SK-N-SH (cell line): ENCODE data around the gene POU4F3. TPM values are rescaled to one million over a fixed set of nuclear protein-coding genes. Genes with fewer than 3 reads are reported as not detected.

Experiments used
- CTCF ChIA-PET: fragments of 300-600, 350-600 bp; formaldehyde crosslinking; extraction: SDS; loops from one replicate; lab custom pipeline; 2021; lab: Yijun Ruan, JAX
- POLR2A ChIA-PET: fragments of 350-600 bp; sonication (Branson Sonifier 250); formaldehyde crosslinking; extraction: SDS; loops from one replicate; lab custom pipeline; 2020; ENCODE audit warnings: antibody characterized with exemption, inconsistent platforms; lab: Yijun Ruan, JAX
- DNase-seq: peaks from one replicate; pipeline ENCODE4 v3.0.0; 2012
- H2AFZ ChIP-seq: fragments of 200-600 bp; sonication (generic); 2 replicates; pipeline ENCODE4 v1.8.1; 2016; ENCODE audit warnings: antibody characterized with exemption, mild to moderate bottlenecking, low read depth
- H3F3A ChIP-seq: fragments of 200-600 bp; sonication (generic); replicated peaks from 2 replicates; pipeline ENCODE3; 2016; ENCODE audit warnings: antibody characterized with exemption, mild to moderate bottlenecking; ENCODE audit not compliant: insufficient read depth
- H3K27ac ChIP-seq, 2 experiments: fragments of 200-500 bp in 1 of 2; fragments of 200-600 bp in 1 of 2; sonication (Bioruptor generic) in 1 of 2; sonication (generic), shearing (Covaris generic) in 1 of 2; 2 replicates each; pipeline versions ENCODE4 v1.5.1 to v1.6.1; 2014 to 2016; ENCODE audit warnings: low read depth in 2 of 2, inconsistent platforms in 1 of 2, low read length in 1 of 2, mild to moderate bottlenecking in 1 of 2, mixed read lengths in 1 of 2
- H3K27me3 ChIP-seq: fragments of 200-600 bp; sonication (generic), shearing (Covaris generic); 2 replicates; pipeline ENCODE4 v1.6.1; 2016; ENCODE audit warnings: mixed run types; ENCODE audit not compliant: insufficient read depth
- H3K36me3 ChIP-seq, 2 experiments: fragments of 200-500 bp in 1 of 2; fragments of 200-600 bp in 1 of 2; sonication (Bioruptor generic) in 1 of 2; sonication (generic) in 1 of 2; replicated peaks in 1 of 2; 2 replicates each; pipeline versions ENCODE3 to v1.5.1; 2014 to 2016; ENCODE audit warnings: low read length in 1 of 2, mild to moderate bottlenecking in 1 of 2; ENCODE audit not compliant: insufficient read depth in 2 of 2, control insufficient read depth in 1 of 2
- H3K4me1 ChIP-seq, 2 experiments: fragments of 200-500 bp in 1 of 2; fragments of 200-600 bp in 1 of 2; sonication (Bioruptor generic) in 1 of 2; sonication (generic), shearing (Covaris generic) in 1 of 2; 2 replicates each; pipeline versions ENCODE4 v1.5.1 to v1.6.1; 2014 to 2016; ENCODE audit warnings: low read depth in 1 of 2, low read length in 1 of 2, mixed run types in 1 of 2; ENCODE audit not compliant: insufficient read depth in 2 of 2, control insufficient read depth in 1 of 2
- H3K4me2 ChIP-seq: fragments of 200-600 bp; sonication (generic), shearing (Covaris generic); 2 replicates; pipeline ENCODE4 v1.6.1; 2017; ENCODE audit warnings: mixed run types
- H3K4me3 ChIP-seq, 2 experiments: fragments of 200-500 bp in 1 of 2; fragments of 200-600 bp in 1 of 2; sonication (Bioruptor generic) in 1 of 2; sonication (generic), shearing (Covaris generic) in 1 of 2; 2 replicates each; pipeline versions ENCODE4 v1.5.1 to v1.8.1; 2014 to 2016; ENCODE audit warnings: low read depth in 2 of 2, inconsistent platforms in 1 of 2, low read length in 1 of 2, mild to moderate bottlenecking in 1 of 2, mixed read lengths in 1 of 2, moderate library complexity in 1 of 2
- H3K79me2 ChIP-seq: fragments of 200-600 bp; sonication (generic); 2 replicates; pipeline ENCODE4 v1.8.1; 2017; ENCODE audit warnings: mild to moderate bottlenecking; ENCODE audit not compliant: insufficient read depth
- H3K9ac ChIP-seq: fragments of 200-600 bp; sonication (generic); 2 replicates; pipeline ENCODE4 v1.6.1; 2017; ENCODE audit warnings: mixed run types
- H3K9me2 ChIP-seq: fragments of 200-600 bp; sonication (generic); 2 replicates; pipeline ENCODE4 v1.6.1; 2017; ENCODE audit warnings: mixed run types
- H3K9me3 ChIP-seq: fragments of 200-600 bp; sonication (generic); 2 replicates; pipeline ENCODE4 v1.6.1; 2017; ENCODE audit warnings: mixed run types, mild to moderate bottlenecking, moderate library complexity
- H4K20me1 ChIP-seq: fragments of 200-600 bp; sonication (generic); 2 replicates; pipeline ENCODE4 v1.6.1; 2017; ENCODE audit warnings: mild to moderate bottlenecking, mixed run types; ENCODE audit not compliant: insufficient read depth
- CHD2 ChIP-seq: fragments of 150-350 bp; IDR thresholded peaks from 2 replicates; pipeline ENCODE4 v1.6.1; 2018; ENCODE audit warnings: low read length; ENCODE audit not compliant: partially characterized antibody
- ELF1 ChIP-seq: IDR thresholded peaks from 2 replicates; pipeline ENCODE4 v1.4.0; 2012
- EP300 ChIP-seq, 2 experiments: IDR thresholded peaks; 2 replicates each; pipeline versions ENCODE4 v1.4.0 to v1.6.1; 2012; ENCODE audit warnings: borderline replicate concordance in 1 of 2, low read depth in 1 of 2, low read length in 1 of 2
- FOSL2 ChIP-seq: IDR thresholded peaks from 2 replicates; pipeline ENCODE4 v1.4.0; 2012; ENCODE audit warnings: low read depth, mild to moderate bottlenecking, moderate library complexity, borderline replicate concordance
- FOXM1 ChIP-seq: IDR thresholded peaks from 2 replicates; pipeline ENCODE4 v1.4.0; 2012; ENCODE audit warnings: low read depth, mild to moderate bottlenecking
- GABPA ChIP-seq: IDR thresholded peaks from 2 replicates; pipeline ENCODE4 v1.4.0; 2012; ENCODE audit warnings: low read depth, mild to moderate bottlenecking
- JUND ChIP-seq: IDR thresholded peaks from 2 replicates; pipeline ENCODE4 v1.4.0; 2012
- NRF1 ChIP-seq: IDR thresholded peaks from 2 replicates; pipeline ENCODE4 v1.6.1; 2012; ENCODE audit warnings: low read depth, mild to moderate bottlenecking, low read length
- POLR2AphosphoS5 ChIP-seq: IDR thresholded peaks from 2 replicates; pipeline ENCODE4 v1.6.1; 2012; ENCODE audit warnings: low read depth, low read length
- RAD21 ChIP-seq: IDR thresholded peaks from 2 replicates; pipeline ENCODE4 v1.6.1; 2012; ENCODE audit warnings: mild to moderate bottlenecking, low read length
- RXRA ChIP-seq: IDR thresholded peaks from 2 replicates; pipeline ENCODE4 v1.4.0; 2012; ENCODE audit warnings: low read depth, mild to moderate bottlenecking, borderline replicate concordance
- SIN3A ChIP-seq: IDR thresholded peaks from 2 replicates; pipeline ENCODE4 v1.6.1; 2012; ENCODE audit warnings: low read depth, mild to moderate bottlenecking, low read length, moderate library complexity, borderline replicate concordance
- SMC3 ChIP-seq: IDR thresholded peaks from 2 replicates; pipeline ENCODE4 v1.6.1; 2012; ENCODE audit warnings: low read depth, low read length, improper control_type of control experiment
- TCF12 ChIP-seq: IDR thresholded peaks from 2 replicates; pipeline ENCODE4 v1.4.0; 2012
- TEAD4 ChIP-seq: IDR thresholded peaks from 2 replicates; pipeline ENCODE4 v1.4.0; 2012; ENCODE audit warnings: mild to moderate bottlenecking, borderline replicate concordance; ENCODE audit not compliant: insufficient read depth
- WGBS: methylation state at CpG from one replicate; pipeline ENCODE4 v1.1.6; 2017; ENCODE audit warnings: low lambda C conversion rate; 5-methylcytosine and 5-hydroxymethylcytosine counted together
- polyA plus RNA-seq, 3 experiments: library from polyadenylated mRNA; depleted of rRNA; stranded (reverse); fragments of >200 nt; gene quantifications; 2 replicates each; pipeline ENCODE4 v1.2.3, GENCODE V29; 2012
- TF ChIP-seq, protein P1 (sequence below): fragments of 150-350 bp; IDR thresholded peaks from 2 replicates; pipeline ENCODE4 v1.6.1; 2016; ENCODE audit warnings: mild to moderate bottlenecking, low read depth, low read length
- TF ChIP-seq, protein P2 (sequence below): IDR thresholded peaks from 2 replicates; pipeline ENCODE4 v1.6.1; 2012; ENCODE audit warnings: mild to moderate bottlenecking, low read depth, low read length, moderate library complexity
- TF ChIP-seq, protein P3 (sequence below): IDR thresholded peaks from 2 replicates; pipeline ENCODE4 v1.4.0; 2012; ENCODE audit warnings: low read depth, borderline replicate concordance
- TF ChIP-seq, protein P4 (sequence below): fragments of 200-600 bp; sonication (generic); IDR thresholded peaks from 2 replicates; pipeline ENCODE4 v1.6.1; 2017; ENCODE audit warnings: antibody characterized with exemption, mild to moderate bottlenecking, moderate library complexity
- TF ChIP-seq, protein P5 (sequence below): IDR thresholded peaks from 2 replicates; pipeline ENCODE4 v1.4.0; 2012; ENCODE audit warnings: low read depth

Gene POU4F3
- polyA plus RNA-seq, 1 of the 3 experiments (the other 2 are of a cell fraction) = 0.08 TPM

DNA sequence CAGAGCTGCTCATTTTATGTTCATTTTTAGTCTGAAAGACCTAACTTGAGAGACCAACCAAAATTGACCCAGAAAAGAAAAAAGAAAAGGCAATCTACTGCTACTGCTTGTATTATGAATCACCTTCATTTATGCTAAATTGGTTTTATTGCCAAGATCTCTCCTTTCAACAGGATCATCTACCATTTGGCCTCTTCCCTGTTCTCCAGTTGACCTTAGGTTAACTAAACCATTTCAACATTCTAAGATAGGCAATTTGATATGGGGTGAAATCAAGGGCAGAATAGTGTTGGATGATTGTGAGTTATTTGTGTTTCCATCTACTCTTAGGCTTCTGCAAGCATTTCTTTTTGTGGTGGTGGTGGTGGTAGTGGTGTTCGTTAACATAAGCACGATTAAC lies 48.3 kb upstream of the POU4F3 start:
- Histone ChIP-seq H3K9me2 (no peaks in the 10 kb centered on the region), H3F3A (no peaks in the 10 kb centered on the region), H3K27ac (no peak overlapping the region), H3K4me2 (no peak overlapping the region), H3K36me3 (peaks cover 29 to 40% of the 10 kb centered on the region in 2 experiments), H3K9me3 (no peaks in the 10 kb centered on the region), H2AFZ (no peak overlapping the region), H3K4me3 (no peak overlapping the region), H3K27me3 (no peaks in the 10 kb centered on the region), H3K4me1 (no peaks in the 10 kb centered on the region; a peak in 1 of 4 replicates), H3K79me2 (no peaks in the 10 kb centered on the region), H4K20me1 (no peaks in the 10 kb centered on the region), H3K9ac (no peak overlapping the region)
- TF ChIP-seq FOXM1 (no peak), RXRA (peak; percentile 38; the same call in 1 of the 2 replicates), EP300 (IDR thresholded peaks at IDR 0.05; ENCODE audit: borderline replicate concordance in 1 of 2, low read depth in 1 of 2, low read length in 1 of 2) (no peak), FOSL2 (no peak)
- POLR2A ChIA-PET = no interaction called here
- no peak for DNase-seq
- WGBS = 94% methylated on average over 2 of the region's 2 CpGs
- CTCF ChIA-PET = interaction anchor here (1.2 to 2.6 kb wide), 2 partner anchors 44 to 138 kb away, joined by 3 to 8 read pairs; no protein-coding TSS in a partner anchor

DNA sequence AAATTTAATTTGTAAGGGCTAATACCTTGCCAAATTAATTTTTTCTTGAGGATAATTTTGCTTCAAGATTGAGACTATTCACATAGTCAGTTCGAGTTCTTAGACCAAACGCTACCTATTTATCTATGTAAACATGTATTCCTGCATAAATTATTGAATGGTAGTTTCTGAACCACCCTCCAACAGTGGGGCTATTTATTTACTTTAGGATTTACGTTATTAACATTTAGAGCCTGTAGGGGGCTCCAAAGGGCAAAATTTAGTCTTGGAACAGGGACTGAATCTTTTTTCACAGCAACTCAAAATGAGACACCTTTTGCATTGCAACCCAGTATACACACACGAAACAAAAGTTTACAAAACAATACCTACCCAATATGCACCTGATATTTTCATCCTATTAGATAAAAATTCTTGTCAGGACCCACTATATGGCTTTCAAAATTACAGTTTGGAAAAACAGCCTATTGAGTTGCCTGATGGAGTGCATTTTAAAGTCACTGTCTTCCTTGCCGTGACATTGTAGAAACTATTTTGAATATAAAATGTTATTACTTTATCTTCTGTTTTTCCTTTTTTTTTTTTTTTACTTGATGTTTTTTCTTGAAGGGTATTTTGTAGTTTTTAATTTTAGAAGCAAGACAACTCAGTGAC lies 47.1 kb upstream of the POU4F3 start:
- Histone ChIP-seq H3K27ac (no peak overlapping the region), H3K4me2 (no peak overlapping the region), H3K4me3 (no peak overlapping the region), H3K9me2 (no peaks in the 10 kb centered on the region), H3K4me1 (no peaks in the 10 kb centered on the region; a peak in 1 of 4 replicates), H3K27me3 (no peaks in the 10 kb centered on the region), H3K36me3 (peaks cover 22 to 29% of the 10 kb centered on the region in 2 experiments), H4K20me1 (no peaks in the 10 kb centered on the region), H3K79me2 (no peaks in the 10 kb centered on the region), H3K9me3 (no peaks in the 10 kb centered on the region), H2AFZ (no peak overlapping the region), H3F3A (no peaks in the 10 kb centered on the region), H3K9ac (no peak overlapping the region)
- ChIA-PET POLR2A (no interaction called here), CTCF (interaction anchor here (1.1 to 2.1 kb wide), 2 partner anchors 48 to 136 kb away, joined by 6 to 7 read pairs; partner anchors contain the start of gene POU4F3)
- DNase-seq = peak; percentile 56
- 22% methylated on average over 5 of the region's 5 CpGs for WGBS
- TF ChIP-seq JUND (no peak), FOXM1 (no peak), SIN3A (no peak), TCF12 (no peak), TEAD4 (no peak), SMC3 (peak; percentile 56), CHD2 (no peak), RAD21 (peak; percentile 74), ELF1 (no peak), POLR2AphosphoS5 (no peak), GABPA (no peak), NRF1 (no peak), EP300 (IDR thresholded peaks at IDR 0.05; ENCODE audit: borderline replicate concordance in 1 of 2, low read depth in 1 of 2, low read length in 1 of 2) (no peak)
- TF ChIP-seq, protein P1, sequence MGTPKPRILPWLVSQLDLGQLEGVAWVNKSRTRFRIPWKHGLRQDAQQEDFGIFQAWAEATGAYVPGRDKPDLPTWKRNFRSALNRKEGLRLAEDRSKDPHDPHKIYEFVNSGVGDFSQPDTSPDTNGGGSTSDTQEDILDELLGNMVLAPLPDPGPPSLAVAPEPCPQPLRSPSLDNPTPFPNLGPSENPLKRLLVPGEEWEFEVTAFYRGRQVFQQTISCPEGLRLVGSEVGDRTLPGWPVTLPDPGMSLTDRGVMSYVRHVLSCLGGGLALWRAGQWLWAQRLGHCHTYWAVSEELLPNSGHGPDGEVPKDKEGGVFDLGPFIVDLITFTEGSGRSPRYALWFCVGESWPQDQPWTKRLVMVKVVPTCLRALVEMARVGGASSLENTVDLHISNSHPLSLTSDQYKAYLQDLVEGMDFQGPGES = no peak
- TF ChIP-seq, protein P2, sequence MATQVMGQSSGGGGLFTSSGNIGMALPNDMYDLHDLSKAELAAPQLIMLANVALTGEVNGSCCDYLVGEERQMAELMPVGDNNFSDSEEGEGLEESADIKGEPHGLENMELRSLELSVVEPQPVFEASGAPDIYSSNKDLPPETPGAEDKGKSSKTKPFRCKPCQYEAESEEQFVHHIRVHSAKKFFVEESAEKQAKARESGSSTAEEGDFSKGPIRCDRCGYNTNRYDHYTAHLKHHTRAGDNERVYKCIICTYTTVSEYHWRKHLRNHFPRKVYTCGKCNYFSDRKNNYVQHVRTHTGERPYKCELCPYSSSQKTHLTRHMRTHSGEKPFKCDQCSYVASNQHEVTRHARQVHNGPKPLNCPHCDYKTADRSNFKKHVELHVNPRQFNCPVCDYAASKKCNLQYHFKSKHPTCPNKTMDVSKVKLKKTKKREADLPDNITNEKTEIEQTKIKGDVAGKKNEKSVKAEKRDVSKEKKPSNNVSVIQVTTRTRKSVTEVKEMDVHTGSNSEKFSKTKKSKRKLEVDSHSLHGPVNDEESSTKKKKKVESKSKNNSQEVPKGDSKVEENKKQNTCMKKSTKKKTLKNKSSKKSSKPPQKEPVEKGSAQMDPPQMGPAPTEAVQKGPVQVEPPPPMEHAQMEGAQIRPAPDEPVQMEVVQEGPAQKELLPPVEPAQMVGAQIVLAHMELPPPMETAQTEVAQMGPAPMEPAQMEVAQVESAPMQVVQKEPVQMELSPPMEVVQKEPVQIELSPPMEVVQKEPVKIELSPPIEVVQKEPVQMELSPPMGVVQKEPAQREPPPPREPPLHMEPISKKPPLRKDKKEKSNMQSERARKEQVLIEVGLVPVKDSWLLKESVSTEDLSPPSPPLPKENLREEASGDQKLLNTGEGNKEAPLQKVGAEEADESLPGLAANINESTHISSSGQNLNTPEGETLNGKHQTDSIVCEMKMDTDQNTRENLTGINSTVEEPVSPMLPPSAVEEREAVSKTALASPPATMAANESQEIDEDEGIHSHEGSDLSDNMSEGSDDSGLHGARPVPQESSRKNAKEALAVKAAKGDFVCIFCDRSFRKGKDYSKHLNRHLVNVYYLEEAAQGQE = no peak
- TF ChIP-seq, protein P3, sequence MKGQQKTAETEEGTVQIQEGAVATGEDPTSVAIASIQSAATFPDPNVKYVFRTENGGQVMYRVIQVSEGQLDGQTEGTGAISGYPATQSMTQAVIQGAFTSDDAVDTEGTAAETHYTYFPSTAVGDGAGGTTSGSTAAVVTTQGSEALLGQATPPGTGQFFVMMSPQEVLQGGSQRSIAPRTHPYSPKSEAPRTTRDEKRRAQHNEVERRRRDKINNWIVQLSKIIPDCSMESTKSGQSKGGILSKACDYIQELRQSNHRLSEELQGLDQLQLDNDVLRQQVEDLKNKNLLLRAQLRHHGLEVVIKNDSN = no peak
- TF ChIP-seq, protein P4, sequence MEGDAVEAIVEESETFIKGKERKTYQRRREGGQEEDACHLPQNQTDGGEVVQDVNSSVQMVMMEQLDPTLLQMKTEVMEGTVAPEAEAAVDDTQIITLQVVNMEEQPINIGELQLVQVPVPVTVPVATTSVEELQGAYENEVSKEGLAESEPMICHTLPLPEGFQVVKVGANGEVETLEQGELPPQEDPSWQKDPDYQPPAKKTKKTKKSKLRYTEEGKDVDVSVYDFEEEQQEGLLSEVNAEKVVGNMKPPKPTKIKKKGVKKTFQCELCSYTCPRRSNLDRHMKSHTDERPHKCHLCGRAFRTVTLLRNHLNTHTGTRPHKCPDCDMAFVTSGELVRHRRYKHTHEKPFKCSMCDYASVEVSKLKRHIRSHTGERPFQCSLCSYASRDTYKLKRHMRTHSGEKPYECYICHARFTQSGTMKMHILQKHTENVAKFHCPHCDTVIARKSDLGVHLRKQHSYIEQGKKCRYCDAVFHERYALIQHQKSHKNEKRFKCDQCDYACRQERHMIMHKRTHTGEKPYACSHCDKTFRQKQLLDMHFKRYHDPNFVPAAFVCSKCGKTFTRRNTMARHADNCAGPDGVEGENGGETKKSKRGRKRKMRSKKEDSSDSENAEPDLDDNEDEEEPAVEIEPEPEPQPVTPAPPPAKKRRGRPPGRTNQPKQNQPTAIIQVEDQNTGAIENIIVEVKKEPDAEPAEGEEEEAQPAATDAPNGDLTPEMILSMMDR = peak; percentile 77
- TF ChIP-seq, protein P5, sequence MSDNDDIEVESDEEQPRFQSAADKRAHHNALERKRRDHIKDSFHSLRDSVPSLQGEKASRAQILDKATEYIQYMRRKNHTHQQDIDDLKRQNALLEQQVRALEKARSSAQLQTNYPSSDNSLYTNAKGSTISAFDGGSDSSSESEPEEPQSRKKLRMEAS = no peak
